ENCODE measurements around the gene CLDN9.

Gene CLDN9

GRCh38 chr16:3057181-3058138 is 44.7 kb downstream of the CLDN9 start:
- DNase-seq = no peak

- peak; percentile 18 for DNase-seq
Measured at GRCh38 chr16:3058139-3059030, 45.7 kb downstream of the CLDN9 start.

GRCh38 chr16:3059041-3059722 is 46.5 kb downstream of the CLDN9 start:
- DNase-seq = peak; percentile 75

GRCh38 chr16:3059723-3060242 is 47.1 kb downstream of the CLDN9 start:
- no peak for DNase-seq

- DNase-seq = no peak
Measured at GRCh38 chr16:3060339-3061127, 47.8 kb downstream of the CLDN9 start.

- DNase-seq = no peak
Measured at GRCh38 chr16:3062553-3062952, 49.8 kb downstream of the CLDN9 start.

GRCh38 chr16:3063625-3064386 is 51.1 kb downstream of the CLDN9 start:
- no peak for DNase-seq
